HG03520 (cell line): ENCODE results near the gene JADE1.

Experiments
- ATAC-seq: cut with Tn5 transposase; IDR thresholded peaks from one replicate; pipeline ENCODE4 v1.9.1; 2021; ENCODE audit warnings: mild to moderate bottlenecking, moderate library complexity; ENCODE audit not compliant: unreplicated experiment

The JADE1 gene

DNA sequence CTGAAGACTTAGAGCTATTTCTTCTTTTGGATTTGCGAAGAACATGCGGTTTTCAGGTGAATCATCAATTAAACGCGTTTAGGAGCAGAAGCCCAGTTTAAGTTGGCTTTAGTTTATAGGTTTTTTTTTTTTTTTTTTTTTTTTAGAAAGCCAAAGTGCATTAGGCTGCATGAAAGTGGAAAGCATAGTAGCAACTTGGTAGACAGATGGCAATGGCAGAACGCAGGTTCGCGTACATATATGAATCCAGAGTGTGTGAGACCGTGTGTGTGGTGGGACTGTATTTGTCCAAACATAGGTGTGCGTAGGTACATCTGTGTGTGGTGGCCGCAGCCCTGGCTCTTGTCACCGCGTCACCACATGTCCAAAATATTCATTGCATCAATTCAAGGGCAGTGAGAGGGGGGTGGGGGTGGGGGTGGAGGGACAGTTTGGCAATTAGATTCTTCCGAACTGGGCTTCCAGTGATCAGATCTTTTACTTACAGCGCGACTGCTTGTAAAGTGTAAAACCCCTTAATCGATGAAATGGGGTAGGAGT lies 901 bp downstream of the JADE1 start:
- no peak for ATAC-seq

DNA sequence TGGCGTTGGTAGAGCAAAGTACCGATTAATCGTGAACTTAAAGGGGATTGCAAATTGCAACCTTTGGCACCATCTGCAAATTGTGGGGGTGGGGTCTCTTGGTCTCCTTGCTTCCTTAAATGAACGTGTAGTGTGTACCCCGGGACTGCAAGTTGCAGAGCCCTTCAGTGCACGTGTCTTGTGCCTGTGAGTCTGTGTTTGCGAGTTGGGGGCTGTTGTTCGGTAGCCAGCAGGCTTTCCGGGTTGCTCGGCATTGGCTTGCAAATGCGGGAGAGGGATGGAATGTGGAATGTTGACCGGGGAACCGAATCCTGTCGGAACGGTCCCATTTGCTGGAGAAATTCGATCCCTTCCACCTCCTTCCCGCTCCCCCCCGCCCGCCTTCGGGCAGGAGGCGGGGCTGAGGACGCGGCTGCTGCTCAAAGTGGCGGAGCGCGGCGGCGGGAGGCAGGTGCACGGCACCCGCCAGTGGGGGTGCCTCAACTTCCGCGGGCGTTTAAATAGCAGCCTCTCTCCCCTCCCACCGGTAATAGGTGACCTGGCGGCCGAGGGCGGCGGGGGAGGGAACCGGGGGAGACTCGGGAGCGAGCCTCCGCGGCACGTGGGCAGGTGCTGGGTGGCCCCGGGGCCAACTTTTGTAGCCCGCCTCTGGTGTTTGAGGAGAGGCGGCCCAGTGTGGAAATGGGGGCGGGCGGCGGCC lies 1.5 kb downstream of the JADE1 start:
- peak; percentile 38 for ATAC-seq

DNA sequence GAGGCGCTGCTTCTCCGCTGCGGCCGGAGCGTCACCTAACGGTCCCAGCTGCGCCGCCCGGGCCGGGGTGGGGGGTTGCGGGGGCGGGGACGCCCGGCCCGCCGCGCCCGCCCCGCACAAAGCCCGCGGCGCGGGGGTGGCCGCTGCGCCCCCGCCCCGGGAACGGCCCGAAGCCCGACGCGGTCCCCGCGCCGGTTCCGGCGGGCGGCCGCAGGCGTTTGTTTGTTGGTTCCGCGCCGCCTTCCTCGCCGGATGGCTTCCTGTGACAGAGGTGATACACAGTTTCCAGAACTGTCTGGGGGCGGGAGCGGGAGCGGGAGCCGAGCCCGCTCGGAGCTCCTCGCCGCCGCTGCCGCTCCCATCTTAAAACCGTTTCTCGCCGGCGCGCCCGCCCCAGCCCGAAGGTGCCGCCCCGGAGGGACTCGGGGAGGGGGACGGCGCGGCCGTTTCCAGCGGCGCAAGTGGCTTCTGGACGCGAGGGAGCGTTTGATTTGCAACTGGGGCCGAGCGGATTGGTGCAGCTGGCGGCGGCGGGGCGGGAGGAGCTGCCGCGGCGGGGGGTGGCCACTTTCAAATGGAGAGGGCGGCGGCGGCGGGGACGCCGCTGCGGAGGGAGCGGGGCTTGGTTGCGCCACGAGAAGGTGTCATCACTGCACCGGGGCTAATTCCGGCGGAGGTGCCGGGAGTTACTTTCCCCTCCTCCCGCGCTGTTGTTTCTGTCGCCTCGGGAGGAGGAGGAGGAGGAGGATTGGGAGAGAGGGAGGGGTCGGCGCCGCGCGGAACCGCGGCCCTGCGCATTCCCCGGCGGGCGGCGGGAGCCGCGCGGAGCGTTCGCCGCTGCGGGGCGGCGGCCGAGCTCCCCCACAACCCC lies 2.3 kb downstream of the JADE1 start:
- ATAC-seq = peak; percentile 39

DNA sequence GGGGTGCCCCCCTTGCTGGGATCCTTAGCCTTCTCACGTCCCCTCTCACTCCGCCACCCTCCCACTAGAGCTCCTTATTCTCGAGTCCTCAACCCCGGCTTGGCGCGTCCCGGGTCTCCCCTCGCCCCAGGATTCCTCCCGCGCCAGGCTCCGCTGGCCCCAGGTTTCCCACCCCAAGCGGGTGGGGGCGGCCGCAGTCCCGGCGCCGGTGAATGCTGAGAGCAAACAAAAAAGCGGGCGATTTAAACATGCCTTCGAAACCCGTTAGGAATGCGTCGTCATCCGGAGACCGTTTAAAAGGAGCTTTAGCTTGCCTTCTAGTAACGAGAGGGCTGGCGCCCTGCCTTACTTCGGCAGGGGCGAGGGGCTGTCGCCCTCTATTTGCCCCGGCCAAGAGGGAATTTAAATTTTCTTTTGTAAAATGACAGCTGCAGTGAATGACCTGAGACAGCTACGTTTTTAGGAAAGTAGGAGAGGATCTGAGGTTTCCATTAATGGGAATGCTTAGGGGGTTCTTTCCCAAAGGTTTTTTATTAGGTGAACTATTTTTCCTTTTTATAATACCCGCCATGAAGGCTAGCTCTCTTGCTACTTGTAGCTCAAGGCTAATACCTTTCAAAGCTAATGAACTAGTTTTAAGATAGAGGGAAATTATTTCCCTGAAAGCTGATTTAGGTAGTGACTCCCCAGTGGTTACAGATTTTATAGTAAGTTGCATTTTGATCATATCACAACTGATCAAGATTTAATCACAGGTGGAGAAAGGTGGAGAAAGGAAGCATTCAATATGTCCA lies 3.1 kb downstream of the JADE1 start:
- peak; percentile 1 for ATAC-seq

DNA sequence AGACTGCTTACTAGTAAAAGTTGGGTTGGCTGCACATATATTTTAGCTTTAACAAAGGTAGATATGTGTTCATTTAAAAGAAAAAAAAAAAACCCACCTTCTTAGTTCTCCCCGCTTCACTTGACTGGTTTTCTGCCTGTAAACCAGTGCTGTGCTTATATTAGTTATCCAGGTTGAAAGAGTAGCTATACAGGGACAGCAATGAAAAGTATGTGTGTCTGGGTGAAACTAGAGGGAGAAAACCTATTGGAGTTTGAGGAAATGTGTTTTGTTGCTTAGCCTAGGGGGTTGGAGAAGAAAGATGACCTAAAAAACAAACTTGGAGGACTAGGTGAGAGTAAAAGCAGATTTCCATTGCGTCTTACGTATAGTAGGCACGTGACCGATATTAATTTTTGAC lies 4.5 kb downstream of the JADE1 start:
- no peak for ATAC-seq

- ATAC-seq = no peak
These were observed 8.9 kb downstream of the JADE1 start for GRCh38 chr4:128818442-128818841.

GRCh38 chr4:128819082-128819742 lies 9.7 kb downstream of the JADE1 start:
- ATAC-seq = no peak

GRCh38 chr4:128820671-128821070 lies 11.2 kb downstream of the JADE1 start:
- ATAC-seq = no peak

DNA sequence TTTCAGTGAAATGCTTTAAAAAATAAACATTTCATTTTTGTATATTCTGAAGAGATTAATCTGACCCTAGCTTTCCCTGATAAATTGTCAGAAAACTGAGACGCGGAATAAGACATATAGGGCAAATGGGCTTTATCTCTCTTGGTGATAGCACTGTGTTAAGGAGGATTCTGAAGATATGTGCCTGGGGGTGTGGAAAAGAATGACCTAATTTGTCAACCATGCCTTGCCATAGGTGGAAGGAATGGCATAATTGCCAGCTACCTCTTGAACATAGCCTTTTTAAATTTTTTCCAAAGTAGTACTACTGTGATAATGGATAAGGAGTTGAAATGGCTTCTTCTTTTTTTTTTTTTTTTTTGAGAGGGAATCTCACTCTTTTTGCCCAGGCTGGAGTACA lies 11.7 kb downstream of the JADE1 start:
- ATAC-seq = no peak

GRCh38 chr4:128823025-128823661 lies 13.6 kb downstream of the JADE1 start:
- ATAC-seq = no peak

- no peak for ATAC-seq
These were observed 15.7 kb downstream of the JADE1 start for GRCh38 chr4:128825226-128825625.

- no peak for ATAC-seq
These were observed 17.8 kb downstream of the JADE1 start for GRCh38 chr4:128827296-128827695.

- no peak for ATAC-seq
These were observed 21.5 kb downstream of the JADE1 start for GRCh38 chr4:128830906-128831503.

- no peak for ATAC-seq
These were observed 22.2 kb downstream of the JADE1 start for GRCh38 chr4:128831531-128832242.

GRCh38 chr4:128832243-128832625 lies 22.7 kb downstream of the JADE1 start:
- ATAC-seq = no peak

GRCh38 chr4:128835498-128836222 lies 26.2 kb downstream of the JADE1 start:
- no peak for ATAC-seq

GRCh38 chr4:128837198-128837597 lies 27.7 kb downstream of the JADE1 start:
- no peak for ATAC-seq

DNA sequence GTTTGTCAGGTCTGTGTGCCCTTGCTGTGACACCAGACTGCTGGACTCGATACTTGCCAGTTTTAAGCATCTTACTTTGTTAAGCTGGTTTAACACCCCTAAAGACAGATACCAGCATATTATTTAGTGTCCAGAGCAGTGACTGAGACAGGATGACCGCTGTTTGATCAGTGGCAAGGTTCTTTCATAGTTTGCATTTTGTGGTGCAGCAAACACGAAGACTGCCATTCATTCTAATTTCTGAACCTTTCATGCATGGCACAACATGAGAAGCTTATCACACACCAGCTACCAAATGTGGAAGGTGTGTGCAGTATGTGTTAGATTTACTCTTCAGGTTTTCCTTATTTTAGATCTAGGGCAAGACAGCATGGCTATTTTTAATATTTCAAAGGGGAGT lies 28.2 kb downstream of the JADE1 start:
- ATAC-seq = no peak
